Brain microvascular endothelial cell (primary cell): Measurements from ENCODE around the gene NGEF.

ENCODE experiments used
- DNase-seq: peaks from one replicate; pipeline ENCODE4 v3.0.0-alpha.2; 2020
- H3K27ac ChIP-seq: fragments of 250-450 bp; sonication (Bioruptor Pico); 2 replicates; pipeline ENCODE4 v1.5.1; 2020; ENCODE audit warnings: mild to moderate bottlenecking, moderate library complexity
- H3K27me3 ChIP-seq: fragments of 250-450 bp; sonication (Bioruptor Pico); replicated peaks from 2 replicates; pipeline ENCODE4 v1.5.1; 2020; ENCODE audit warnings: mild to moderate bottlenecking
- H3K36me3 ChIP-seq: fragments of 250-450 bp; sonication (Bioruptor Pico); replicated peaks from 2 replicates; pipeline ENCODE4 v1.5.1; 2020; ENCODE audit warnings: mild to moderate bottlenecking
- H3K4me3 ChIP-seq: 2 replicates; pipeline ENCODE4 v1.5.1; 2011; ENCODE audit warnings: low read depth, mild to moderate bottlenecking, control low read depth, low read length, moderate library complexity
- CTCF ChIP-seq: IDR thresholded peaks from 2 replicates; pipeline ENCODE4 v1.5.1; 2011; ENCODE audit warnings: low read depth, mild to moderate bottlenecking, moderate library complexity, low read length, control low read depth, inconsistent platforms; ENCODE audit errors: missing control alignments
- in situ Hi-C: cut with HindIII; loops from 2 replicates; pipeline ENCODE4 v1.10.0; 2017; ENCODE audit warnings: low sequenced_read_pairs, low pct_ligation_motif_present

The NGEF gene

DNA sequence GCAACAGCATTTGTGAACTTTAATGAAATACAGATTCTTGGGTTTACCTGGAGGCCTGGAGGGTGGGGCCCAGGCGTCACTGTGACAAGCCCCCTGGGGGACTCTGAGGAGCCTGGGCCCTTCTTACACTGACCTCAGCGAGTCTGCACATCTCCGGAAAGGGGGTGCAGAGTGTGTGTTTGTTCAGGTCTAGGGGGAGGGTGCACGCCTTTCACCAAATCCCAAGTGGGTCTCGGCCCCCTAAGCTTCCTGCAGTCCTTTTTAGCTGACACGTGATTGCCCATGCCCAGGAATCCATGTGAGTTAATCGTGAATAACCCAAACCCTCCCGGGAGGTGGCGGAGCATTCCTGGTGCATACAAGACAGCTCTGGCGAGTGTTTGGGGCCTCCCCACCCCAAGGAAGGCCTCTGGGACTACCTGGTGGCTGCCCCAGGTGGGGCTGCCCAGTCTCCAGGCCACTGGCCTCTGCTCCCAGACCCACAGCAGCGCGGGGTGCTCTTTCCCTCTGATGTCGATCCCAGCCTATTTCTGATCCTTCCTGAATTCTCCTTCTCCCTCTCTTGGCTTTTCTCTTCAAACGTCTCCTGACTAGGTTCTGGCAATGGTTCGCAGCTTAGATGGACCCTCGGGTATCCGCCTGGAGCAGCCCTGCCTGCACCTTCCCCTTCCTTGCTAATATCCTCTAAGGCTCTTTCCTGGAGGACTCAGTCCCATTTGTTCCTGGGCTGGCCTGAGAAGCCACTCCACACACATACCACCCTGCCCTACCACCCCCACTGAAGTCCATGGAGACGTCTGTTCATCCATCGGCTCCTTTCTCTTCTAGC lies 10.0 kb downstream of the NGEF start:
- Histone ChIP-seq H3K27me3 (no peaks in the 10 kb centered on the region), H3K4me3 (no peak overlapping the region), H3K36me3 (no peaks in the 10 kb centered on the region), H3K27ac (no peak overlapping the region)
- TF ChIP-seq CTCF: no peak
- no peak for DNase-seq
- in situ Hi-C loops: no loop called here

DNA sequence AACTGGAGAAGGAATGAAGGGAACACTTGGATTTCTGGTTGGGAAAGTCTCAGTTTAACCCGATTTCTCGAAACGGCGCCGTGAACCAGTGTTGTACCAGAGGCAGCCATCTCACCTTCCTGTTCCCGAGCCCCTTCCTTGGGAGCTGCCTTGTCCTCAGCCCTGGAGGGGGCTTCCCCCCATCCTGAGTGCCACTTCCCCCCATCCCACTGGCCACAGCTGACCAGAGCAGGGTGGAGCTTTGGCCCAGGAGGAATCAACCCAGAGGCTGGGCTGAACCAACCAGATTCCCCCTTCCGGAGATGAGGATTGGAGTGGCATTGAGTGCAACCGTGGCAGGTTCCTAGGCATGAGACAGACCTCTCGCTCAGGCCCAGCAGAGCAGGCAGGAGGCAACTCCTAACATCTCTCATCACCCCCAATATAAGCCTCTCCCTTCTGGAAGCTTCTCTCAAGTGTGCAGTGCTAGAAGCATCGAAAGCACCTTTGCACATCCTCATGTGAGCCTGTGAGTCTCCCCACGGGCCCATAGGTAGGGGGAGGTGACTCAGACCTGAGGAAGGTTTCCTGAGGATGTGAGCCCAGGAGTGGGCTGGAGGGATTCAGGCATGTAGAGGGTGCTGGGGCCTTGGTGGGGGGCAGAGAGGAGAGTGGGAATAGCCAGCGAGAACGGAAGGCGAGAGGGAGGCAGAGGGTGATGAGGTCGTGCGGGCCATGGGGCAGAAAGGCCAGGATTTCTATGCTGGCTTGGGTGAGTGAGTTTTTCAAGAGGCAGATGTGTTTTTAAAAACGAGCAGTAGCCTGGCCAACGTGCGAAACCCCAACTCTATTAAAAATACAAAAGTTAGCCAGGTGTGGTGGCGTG lies 11.9 kb downstream of the NGEF start:
- in situ Hi-C loops: no loop called here
- Histone ChIP-seq H3K36me3 (no peaks in the 10 kb centered on the region), H3K4me3 (no peak overlapping the region), H3K27me3 (no peaks in the 10 kb centered on the region), H3K27ac (no peak overlapping the region)
- no peak for TF ChIP-seq CTCF
- DNase-seq: no peak

GRCh38 chr2:232999354-232999753 lies 13.7 kb downstream of the NGEF start:
- in situ Hi-C loops: no loop called here
- no peak for TF ChIP-seq CTCF
- no peak overlapping the region for H3K4me3 ChIP-seq
- no peak for DNase-seq
- H3K27ac ChIP-seq: no peak overlapping the region
- no peaks in the 10 kb centered on the region for H3K36me3 ChIP-seq
- H3K27me3 ChIP-seq: no peaks in the 10 kb centered on the region

- DNase-seq: no peak
- in situ Hi-C loops: no loop called here
- H3K27me3 ChIP-seq: no peaks in the 10 kb centered on the region
These were observed 14.4 kb downstream of the NGEF start for GRCh38 chr2:232998666-232998985.

GRCh38 chr2:232997749-232998665 lies 15.0 kb downstream of the NGEF start:
- Histone ChIP-seq H3K27ac (no peak overlapping the region), H3K4me3 (no peak overlapping the region), H3K36me3 (no peaks in the 10 kb centered on the region), H3K27me3 (no peaks in the 10 kb centered on the region)
- in situ Hi-C loops: no loop called here
- TF ChIP-seq CTCF: no peak
- DNase-seq: no peak

More at GRCh38 chr2:232998666-232998985, 14.4 kb downstream of the NGEF start:
- no peak overlapping the region for H3K27ac ChIP-seq
- no peaks in the 10 kb centered on the region for H3K36me3 ChIP-seq
- H3K4me3 ChIP-seq: no peak overlapping the region
- no peak for TF ChIP-seq CTCF
